ENCODE results near the gene TTC7B. TPM values are rescaled to one million over a fixed set of nuclear protein-coding genes. Genes with fewer than 3 reads are reported as not detected.
A peak's percentile ranks its signal among the peaks of the same experiment; 100 is the strongest.
"Not testable (repeated sequence)": the region's sequence is repeated elsewhere in the genome, so short reads cannot be mapped to it uniquely, and the experiment has no call there.

Gene TTC7B
- under 0.01 TPM in 1 of 2 replicates, not detected in the other for total RNA-seq (2014; rRNA removed; shearing (Covaris generic); ENCODE audit: low replicate concordance)

- Histone ChIP-seq H3K4me3 (ENCODE audit: low read length) (no peak within 1 kb of the TSS), H3K4me2 (ENCODE audit: low read depth, low read length, poor library complexity, severe bottlenecking) (no peak within 1 kb of the TSS), H3K27me3 (ENCODE audit: low read length) (no peaks in the 10 kb centered on the region; the same call in 1 of the 2 replicates), H4K20me1 (ENCODE audit: insufficient read depth, low read depth, low read length) (no peaks in the 10 kb centered on the region), H3K27ac (ENCODE audit: low read length) (no peak within 1 kb of the TSS), H3K9ac (ENCODE audit: low read length) (no peak within 1 kb of the TSS), H3K9me3 (ENCODE audit: low read length) (no peaks in the 10 kb centered on the region), H3K4me1 (ENCODE audit: low read length) (peaks cover 9% of the 10 kb centered on the region), H3K36me3 (ENCODE audit: insufficient read depth, low read length) (no peaks in the 10 kb centered on the region), H3K9me2 (replicated peaks; ENCODE audit: insufficient read depth, low read length) (no peaks in the 10 kb centered on the region), H3K79me2 (ENCODE audit: low read length) (no peaks in the 10 kb centered on the region), H2AFZ (ENCODE audit: low read length) (no peak within 1 kb of the TSS)
- DNase-seq, result no peak
These were observed at the start of gene TTC7B for GRCh38 chr14:90815822-90816662. Gene TTC7B, minus strand, starts transcription at chr14:90816430. Its CDS starts 135 bp downstream, at chr14:90816295.

- no peaks in the 10 kb centered on the region for H4K20me1 ChIP-seq (ENCODE audit: insufficient read depth, low read depth, low read length)
- no peaks in the 10 kb centered on the region for H3K9me2 ChIP-seq (replicated peaks; ENCODE audit: insufficient read depth, low read length)
- no peaks in the 10 kb centered on the region for H3K79me2 ChIP-seq (ENCODE audit: low read length)
- H2AFZ ChIP-seq (ENCODE audit: low read length), result no peak overlapping the region
- no peak overlapping the region for H3K4me3 ChIP-seq (ENCODE audit: low read length)
- DNase-seq, result no peak
- no peaks in the 10 kb centered on the region for H3K27me3 ChIP-seq (ENCODE audit: low read length)
- no peaks in the 10 kb centered on the region for H3K9me3 ChIP-seq (ENCODE audit: low read length)
- no peak overlapping the region for H3K27ac ChIP-seq (ENCODE audit: low read length)
- H3K4me1 ChIP-seq (ENCODE audit: low read length), result no peaks in the 10 kb centered on the region
- no peak overlapping the region for H3K9ac ChIP-seq (ENCODE audit: low read length)
- no peak overlapping the region for H3K4me2 ChIP-seq (ENCODE audit: low read depth, low read length, poor library complexity, severe bottlenecking)
- H3K36me3 ChIP-seq (ENCODE audit: insufficient read depth, low read length), result no peaks in the 10 kb centered on the region
These were observed 48.5 kb upstream of the TTC7B start for GRCh38 chr14:90864741-90865140.

DNA sequence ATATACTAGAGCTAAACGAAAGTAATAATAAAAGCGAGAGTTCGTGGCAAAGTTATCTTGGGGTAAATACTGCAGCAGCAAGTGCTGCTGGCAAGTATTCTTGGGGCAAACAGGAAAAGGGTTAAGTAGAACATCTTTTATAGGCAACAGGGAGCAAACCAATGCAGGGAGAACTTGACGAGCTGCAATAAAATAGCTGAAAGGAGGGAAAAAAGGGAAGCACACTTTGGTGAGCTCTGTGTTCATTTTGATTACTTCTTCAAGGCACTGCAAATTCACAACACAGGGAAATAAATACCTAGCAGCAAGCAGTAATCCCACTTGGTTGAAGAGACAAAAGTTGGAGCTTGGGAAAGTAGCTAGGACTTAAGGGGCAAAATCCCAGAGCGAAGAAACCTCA is 42.3 kb upstream of the TTC7B start:
- Histone ChIP-seq H3K4me3 (ENCODE audit: low read length) (no peak overlapping the region), H3K4me2 (ENCODE audit: low read depth, low read length, poor library complexity, severe bottlenecking) (no peak overlapping the region), H3K27ac (ENCODE audit: low read length) (no peak overlapping the region), H3K27me3 (ENCODE audit: low read length) (no peaks in the 10 kb centered on the region), H3K36me3 (ENCODE audit: insufficient read depth, low read length) (no peaks in the 10 kb centered on the region), H3K9me3 (ENCODE audit: low read length) (no peaks in the 10 kb centered on the region), H4K20me1 (ENCODE audit: insufficient read depth, low read depth, low read length) (no peaks in the 10 kb centered on the region), H3K4me1 (ENCODE audit: low read length) (no peaks in the 10 kb centered on the region), H3K9ac (ENCODE audit: low read length) (no peak overlapping the region), H3K9me2 (replicated peaks; ENCODE audit: insufficient read depth, low read length) (no peaks in the 10 kb centered on the region), H2AFZ (ENCODE audit: low read length) (no peak overlapping the region), H3K79me2 (ENCODE audit: low read length) (no peaks in the 10 kb centered on the region)
- no peak for DNase-seq

GRCh38 chr14:90857866-90858265 is 41.6 kb upstream of the TTC7B start:
- H3K9me3 ChIP-seq (ENCODE audit: low read length), result no peaks in the 10 kb centered on the region
- H3K27ac ChIP-seq (ENCODE audit: low read length), result no peak overlapping the region
- H3K9ac ChIP-seq (ENCODE audit: low read length), result no peak overlapping the region
- H3K36me3 ChIP-seq (ENCODE audit: insufficient read depth, low read length), result no peaks in the 10 kb centered on the region
- no peaks in the 10 kb centered on the region for H3K9me2 ChIP-seq (replicated peaks; ENCODE audit: insufficient read depth, low read length)
- H3K79me2 ChIP-seq (ENCODE audit: low read length), result no peaks in the 10 kb centered on the region
- no peaks in the 10 kb centered on the region for H3K27me3 ChIP-seq (ENCODE audit: low read length)
- no peaks in the 10 kb centered on the region for H3K4me1 ChIP-seq (ENCODE audit: low read length)
- no peak overlapping the region for H2AFZ ChIP-seq (ENCODE audit: low read length)
- no peak overlapping the region for H3K4me2 ChIP-seq (ENCODE audit: low read depth, low read length, poor library complexity, severe bottlenecking)
- H3K4me3 ChIP-seq (ENCODE audit: low read length), result no peak overlapping the region
- no peaks in the 10 kb centered on the region for H4K20me1 ChIP-seq (ENCODE audit: insufficient read depth, low read depth, low read length)
- DNase-seq, result no peak

- not testable (repeated sequence) for H4K20me1 ChIP-seq (ENCODE audit: insufficient read depth, low read depth, low read length); H3K79me2 ChIP-seq (ENCODE audit: low read length); H3K4me1 ChIP-seq (ENCODE audit: low read length); H3K4me2 ChIP-seq (ENCODE audit: low read depth, low read length, poor library complexity, severe bottlenecking); H3K27me3 ChIP-seq (ENCODE audit: low read length); H3K9me3 ChIP-seq (ENCODE audit: low read length); H2AFZ ChIP-seq (ENCODE audit: low read length); H3K4me3 ChIP-seq (ENCODE audit: low read length); H3K36me3 ChIP-seq (ENCODE audit: insufficient read depth, low read length); H3K27ac ChIP-seq (ENCODE audit: low read length); H3K9me2 ChIP-seq (replicated peaks; ENCODE audit: insufficient read depth, low read length); H3K9ac ChIP-seq (ENCODE audit: low read length)
- DNase-seq, result peak; percentile 47
These were observed 39.9 kb upstream of the TTC7B start for GRCh38 chr14:90856115-90856514.

- no peaks in the 10 kb centered on the region for H3K79me2 ChIP-seq (ENCODE audit: low read length)
- no peaks in the 10 kb centered on the region for H3K36me3 ChIP-seq (ENCODE audit: insufficient read depth, low read length)
- H3K27ac ChIP-seq (ENCODE audit: low read length), result no peak overlapping the region
- H3K4me1 ChIP-seq (ENCODE audit: low read length), result no peaks in the 10 kb centered on the region
- H3K27me3 ChIP-seq (ENCODE audit: low read length), result no peaks in the 10 kb centered on the region
- no peaks in the 10 kb centered on the region; the same call in 1 of the 2 replicates for H4K20me1 ChIP-seq (ENCODE audit: insufficient read depth, low read depth, low read length)
- H3K9ac ChIP-seq (ENCODE audit: low read length), result no peak overlapping the region
- no peaks in the 10 kb centered on the region for H3K9me2 ChIP-seq (replicated peaks; ENCODE audit: insufficient read depth, low read length)
- H2AFZ ChIP-seq (ENCODE audit: low read length), result no peak overlapping the region
- no peak overlapping the region for H3K4me3 ChIP-seq (ENCODE audit: low read length)
- H3K4me2 ChIP-seq (ENCODE audit: low read depth, low read length, poor library complexity, severe bottlenecking), result no peak overlapping the region
- no peak for DNase-seq
- no peaks in the 10 kb centered on the region for H3K9me3 ChIP-seq (ENCODE audit: low read length)
These were observed 36.9 kb upstream of the TTC7B start for GRCh38 chr14:90853116-90853515.

GRCh38 chr14:90851327-90852036 is 35.3 kb upstream of the TTC7B start:
- Histone ChIP-seq H3K79me2 (ENCODE audit: low read length) (no peaks in the 10 kb centered on the region), H3K9me3 (ENCODE audit: low read length) (no peaks in the 10 kb centered on the region), H3K27me3 (ENCODE audit: low read length) (no peaks in the 10 kb centered on the region), H2AFZ (ENCODE audit: low read length) (no peak overlapping the region), H3K27ac (ENCODE audit: low read length) (no peak overlapping the region), H3K9ac (ENCODE audit: low read length) (no peak overlapping the region), H3K9me2 (replicated peaks; ENCODE audit: insufficient read depth, low read length) (no peaks in the 10 kb centered on the region), H3K4me2 (ENCODE audit: low read depth, low read length, poor library complexity, severe bottlenecking) (no peak overlapping the region), H3K4me1 (ENCODE audit: low read length) (no peaks in the 10 kb centered on the region), H4K20me1 (ENCODE audit: insufficient read depth, low read depth, low read length) (no peaks in the 10 kb centered on the region; the same call in 1 of the 2 replicates), H3K4me3 (ENCODE audit: low read length) (no peak overlapping the region), H3K36me3 (ENCODE audit: insufficient read depth, low read length) (no peaks in the 10 kb centered on the region)
- no peak for DNase-seq

DNA sequence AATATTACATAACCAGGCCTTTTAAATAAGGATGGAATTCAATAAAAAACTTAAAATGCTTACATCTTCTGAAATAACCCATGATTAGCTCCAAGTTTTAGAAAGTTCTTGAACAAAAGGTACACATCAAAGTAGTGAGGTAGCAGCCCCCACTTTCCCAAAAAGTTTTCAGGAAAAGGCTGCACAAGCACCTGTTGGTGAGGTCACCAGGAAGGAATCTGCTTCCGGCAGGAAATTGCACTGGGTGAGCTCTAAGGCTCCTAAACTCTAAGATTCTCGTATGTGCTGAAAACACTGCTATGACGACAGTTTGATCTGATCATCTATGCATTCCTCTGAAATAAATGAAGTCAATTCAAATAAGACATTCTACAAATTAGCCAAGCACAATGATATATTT is 34.3 kb upstream of the TTC7B start:
- H3K27ac ChIP-seq (ENCODE audit: low read length), result no peak overlapping the region
- H3K27me3 ChIP-seq (ENCODE audit: low read length), result no peaks in the 10 kb centered on the region
- no peak overlapping the region for H3K9ac ChIP-seq (ENCODE audit: low read length)
- H3K79me2 ChIP-seq (ENCODE audit: low read length), result no peaks in the 10 kb centered on the region
- H3K4me1 ChIP-seq (ENCODE audit: low read length), result no peaks in the 10 kb centered on the region
- no peaks in the 10 kb centered on the region; the same call in 1 of the 2 replicates for H4K20me1 ChIP-seq (ENCODE audit: insufficient read depth, low read depth, low read length)
- H3K4me3 ChIP-seq (ENCODE audit: low read length), result no peak overlapping the region
- H3K4me2 ChIP-seq (ENCODE audit: low read depth, low read length, poor library complexity, severe bottlenecking), result no peak overlapping the region
- no peaks in the 10 kb centered on the region for H3K36me3 ChIP-seq (ENCODE audit: insufficient read depth, low read length)
- no peak overlapping the region for H2AFZ ChIP-seq (ENCODE audit: low read length)
- DNase-seq, result no peak
- H3K9me3 ChIP-seq (ENCODE audit: low read length), result no peaks in the 10 kb centered on the region
- no peaks in the 10 kb centered on the region for H3K9me2 ChIP-seq (replicated peaks; ENCODE audit: insufficient read depth, low read length)
